Vagina (tissue), 2 donors: ENCODE results near the gene HBG1. TPM values are rescaled to one million over a fixed set of nuclear protein-coding genes. Genes with fewer than 3 reads are reported as not detected.

Experiments
- DNase-seq, 2 donors: peaks; one replicate each; pipeline ENCODE4 v3.0.0-alpha.2; 2017; ENCODE audit errors: extremely low spot score in 2 of 2
- H3K27ac ChIP-seq: fragments of 200-600 bp; sonication (generic); one replicate; pipeline ENCODE4 v1.5.1; 2019
- H3K27me3 ChIP-seq: fragments of 200-600 bp; sonication (generic); one replicate; pipeline ENCODE4 v1.5.1; 2019
- H3K36me3 ChIP-seq, 2 donors: fragments of 200-600 bp; sonication (generic); one replicate each; pipeline ENCODE4 v1.5.1; 2017 to 2019
- H3K4me1 ChIP-seq: fragments of 200-600 bp; sonication (generic); one replicate; pipeline ENCODE4 v1.5.1; 2019
- H3K4me3 ChIP-seq, 2 donors: fragments of 200-600 bp; sonication (generic); 1 replicate in 1 of 2; 2 replicates in 1 of 2; pipeline ENCODE4 v1.5.1; 2016 to 2019
- H3K9me3 ChIP-seq: fragments of 200-600 bp; sonication (generic); one replicate; pipeline ENCODE4 v1.5.1; 2019
- POLR2A ChIP-seq, 2 donors: fragments of 450-650 bp; IDR thresholded peaks; one replicate each; pipeline ENCODE4 v1.6.1; 2017; ENCODE audit warnings: antibody characterized with exemption in 2 of 2, mild to moderate bottlenecking in 2 of 2, moderate library complexity in 2 of 2
- POLR2AphosphoS5 ChIP-seq, 2 donors: sonication (generic); formaldehyde crosslinking; IDR thresholded peaks; one replicate each; pipeline ENCODE4 v1.9.0; 2017; ENCODE audit warnings: antibody characterized with exemption in 2 of 2, mild to moderate bottlenecking in 2 of 2, low read depth in 1 of 2; ENCODE audit not compliant: insufficient read depth in 1 of 2
- intact Hi-C: fragments of 100-400 bp; cut with DNase I; formaldehyde crosslinking; loops from one replicate; pipeline ENCODE4 v1.15.1; 2023
- total RNA-seq: library from RNA; depleted of rRNA; stranded (reverse); fragments of >200 nt; gene quantifications from one replicate; pipeline ENCODE4 v1.2.3, GENCODE V29; 2016
- TF ChIP-seq, protein P1 (sequence below), 3 experiments: fragments of 450-650 bp in 2 of 3; fragments of 200-600 bp in 1 of 3; sonication (generic) in 1 of 3; IDR thresholded peaks; one replicate each; pipeline ENCODE4 v1.5.1; 2017 to 2019; ENCODE audit warnings: antibody characterized with exemption in 3 of 3, mild to moderate bottlenecking in 2 of 3, moderate library complexity in 2 of 3

Gene HBG1
- total RNA-seq, 1 donor from 2014 or later = not detected

DNA sequence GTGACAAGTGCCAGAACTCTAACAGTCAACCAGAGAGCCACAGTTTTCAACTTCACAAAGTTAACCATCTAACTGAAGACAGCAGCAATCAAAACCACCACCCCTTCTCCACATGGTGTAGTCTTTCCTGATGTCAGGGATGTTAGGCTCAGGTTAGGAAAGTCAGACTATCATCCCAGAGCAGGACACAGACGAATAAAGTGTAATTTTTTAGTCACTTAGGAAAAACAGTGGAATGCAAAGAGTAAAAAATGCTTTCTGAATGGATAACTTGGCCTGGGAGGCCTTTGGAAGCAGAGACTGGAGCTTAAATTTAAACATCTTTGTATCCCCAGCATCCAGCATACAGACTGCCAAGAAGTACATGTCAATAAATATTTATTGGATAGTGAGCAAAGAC, 36.7 kb upstream of the HBG1 start:
- Histone ChIP-seq H3K4me3 (no peak overlapping the region), H3K27me3 (no peaks in the 10 kb centered on the region)

DNA sequence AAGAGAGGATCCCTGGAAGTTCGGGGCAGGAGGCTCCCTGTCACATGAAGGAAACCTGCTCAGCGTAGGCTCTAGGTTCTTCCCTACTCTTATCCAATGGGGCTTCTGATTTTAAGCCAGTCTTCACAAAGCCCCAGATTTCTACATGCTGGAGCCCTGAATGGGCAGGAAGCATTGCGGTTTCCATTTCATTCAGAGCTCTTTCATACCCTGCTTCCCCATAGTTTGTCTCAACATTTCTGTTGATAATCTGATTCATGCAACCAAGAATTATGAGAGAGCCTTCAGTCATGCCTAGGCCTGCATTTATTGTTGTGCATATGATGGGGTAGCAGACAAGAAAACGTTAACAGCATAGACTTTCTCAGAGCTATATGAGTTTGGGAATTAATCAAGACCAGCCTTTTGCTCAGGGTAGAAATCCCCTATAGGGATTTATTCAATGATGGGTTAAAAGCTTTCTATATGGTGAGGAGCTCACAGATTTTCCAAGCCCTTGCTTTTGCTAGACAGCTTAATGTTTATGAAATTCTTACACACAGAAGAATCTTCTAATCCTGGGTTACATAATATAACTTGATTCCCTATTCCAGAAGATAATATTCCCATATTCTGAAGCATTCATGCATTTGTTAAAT, 36.2 kb upstream of the HBG1 start:
- Histone ChIP-seq H3K27ac (no peak overlapping the region), H3K9me3 (no peaks in the 10 kb centered on the region), H3K4me3 (no peak overlapping the region), H3K27me3 (no peaks in the 10 kb centered on the region), H3K4me1 (no peaks in the 10 kb centered on the region), H3K36me3 (no peaks in the 10 kb centered on the region)
- TF ChIP-seq POLR2A (IDR thresholded peaks at IDR 0.05) = no peak
- no peak for TF ChIP-seq POLR2AphosphoS5 (IDR thresholded peaks at IDR 0.05; ENCODE audit: insufficient read depth in 1 of 2, low read depth in 1 of 2)
- TF ChIP-seq, protein P1, sequence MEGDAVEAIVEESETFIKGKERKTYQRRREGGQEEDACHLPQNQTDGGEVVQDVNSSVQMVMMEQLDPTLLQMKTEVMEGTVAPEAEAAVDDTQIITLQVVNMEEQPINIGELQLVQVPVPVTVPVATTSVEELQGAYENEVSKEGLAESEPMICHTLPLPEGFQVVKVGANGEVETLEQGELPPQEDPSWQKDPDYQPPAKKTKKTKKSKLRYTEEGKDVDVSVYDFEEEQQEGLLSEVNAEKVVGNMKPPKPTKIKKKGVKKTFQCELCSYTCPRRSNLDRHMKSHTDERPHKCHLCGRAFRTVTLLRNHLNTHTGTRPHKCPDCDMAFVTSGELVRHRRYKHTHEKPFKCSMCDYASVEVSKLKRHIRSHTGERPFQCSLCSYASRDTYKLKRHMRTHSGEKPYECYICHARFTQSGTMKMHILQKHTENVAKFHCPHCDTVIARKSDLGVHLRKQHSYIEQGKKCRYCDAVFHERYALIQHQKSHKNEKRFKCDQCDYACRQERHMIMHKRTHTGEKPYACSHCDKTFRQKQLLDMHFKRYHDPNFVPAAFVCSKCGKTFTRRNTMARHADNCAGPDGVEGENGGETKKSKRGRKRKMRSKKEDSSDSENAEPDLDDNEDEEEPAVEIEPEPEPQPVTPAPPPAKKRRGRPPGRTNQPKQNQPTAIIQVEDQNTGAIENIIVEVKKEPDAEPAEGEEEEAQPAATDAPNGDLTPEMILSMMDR (IDR thresholded peaks at IDR 0.05) = no peak
- intact Hi-C loops = no loop called here
- DNase-seq = no peak

More for the DNA sequence above, 36.7 kb upstream of the HBG1 start:
- Histone ChIP-seq H3K27ac (no peak overlapping the region), H3K4me1 (no peaks in the 10 kb centered on the region), H3K9me3 (no peaks in the 10 kb centered on the region), H3K36me3 (no peaks in the 10 kb centered on the region)
- DNase-seq = no peak
- TF ChIP-seq, protein P1 (IDR thresholded peaks at IDR 0.05) = no peak
- intact Hi-C loops = no loop called here

DNA sequence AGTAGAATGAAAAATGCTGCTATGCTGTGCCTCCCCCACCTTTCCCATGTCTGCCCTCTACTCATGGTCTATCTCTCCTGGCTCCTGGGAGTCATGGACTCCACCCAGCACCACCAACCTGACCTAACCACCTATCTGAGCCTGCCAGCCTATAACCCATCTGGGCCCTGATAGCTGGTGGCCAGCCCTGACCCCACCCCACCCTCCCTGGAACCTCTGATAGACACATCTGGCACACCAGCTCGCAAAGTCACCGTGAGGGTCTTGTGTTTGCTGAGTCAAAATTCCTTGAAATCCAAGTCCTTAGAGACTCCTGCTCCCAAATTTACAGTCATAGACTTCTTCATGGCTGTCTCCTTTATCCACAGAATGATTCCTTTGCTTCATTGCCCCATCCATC, 35.0 kb upstream of the HBG1 start:
- intact Hi-C loops = no loop called here
- no peak for DNase-seq
- Histone ChIP-seq H3K36me3 (no peaks in the 10 kb centered on the region), H3K4me1 (no peaks in the 10 kb centered on the region), H3K9me3 (no peaks in the 10 kb centered on the region), H3K27ac (no peak overlapping the region), H3K4me3 (no peak overlapping the region), H3K27me3 (no peaks in the 10 kb centered on the region)
- no peak for TF ChIP-seq POLR2A (IDR thresholded peaks at IDR 0.05)
- TF ChIP-seq, protein P1 (IDR thresholded peaks at IDR 0.05) = no peak
- no peak for TF ChIP-seq POLR2AphosphoS5 (IDR thresholded peaks at IDR 0.05; ENCODE audit: insufficient read depth in 1 of 2, low read depth in 1 of 2)

DNA sequence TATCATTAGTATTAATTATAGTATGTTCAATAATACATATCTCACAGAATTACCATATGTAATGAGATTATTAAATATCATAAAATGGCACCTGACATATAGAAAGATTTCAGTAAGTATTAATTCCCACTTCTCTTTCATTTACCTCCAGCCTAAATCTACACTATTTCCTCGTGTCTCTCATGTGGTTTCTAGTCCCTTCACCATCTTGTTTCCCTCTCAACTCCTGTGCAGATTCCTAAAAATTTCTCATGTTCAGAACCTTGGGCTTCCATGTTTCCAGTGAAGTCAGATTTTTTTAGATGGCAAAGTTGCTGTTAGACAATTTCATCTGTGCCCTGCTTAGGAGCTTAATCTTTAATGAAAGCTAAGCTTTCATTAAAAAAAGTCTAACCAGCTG, 34.2 kb upstream of the HBG1 start:
- Histone ChIP-seq H3K36me3 (no peaks in the 10 kb centered on the region), H3K4me3 (no peak overlapping the region), H3K27ac (no peak overlapping the region), H3K4me1 (no peaks in the 10 kb centered on the region), H3K9me3 (no peaks in the 10 kb centered on the region), H3K27me3 (no peaks in the 10 kb centered on the region)
- intact Hi-C loops = no loop called here
- no peak for DNase-seq
- no peak for TF ChIP-seq POLR2AphosphoS5 (IDR thresholded peaks at IDR 0.05; ENCODE audit: insufficient read depth in 1 of 2, low read depth in 1 of 2)
- TF ChIP-seq, protein P1 (IDR thresholded peaks at IDR 0.05) = no peak
- no peak for TF ChIP-seq POLR2A (IDR thresholded peaks at IDR 0.05)

DNA sequence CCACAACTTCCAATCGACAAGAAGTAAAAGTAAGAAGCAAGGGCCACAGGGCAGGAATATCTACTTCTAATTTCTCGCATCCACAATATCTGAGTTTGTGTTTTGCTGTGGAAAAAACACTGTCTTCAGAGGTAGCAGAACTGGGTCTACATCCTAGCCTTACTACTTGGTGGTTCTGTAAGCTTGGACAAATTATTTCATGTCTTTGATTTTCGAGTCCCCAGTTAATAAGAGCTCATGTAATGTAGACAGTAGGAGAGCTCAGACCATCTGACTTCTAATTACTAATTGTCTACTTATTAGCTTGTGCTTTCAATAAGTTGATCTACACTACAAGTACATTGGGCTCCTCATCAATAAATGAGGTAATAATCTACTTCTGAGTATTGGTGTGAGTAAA, 33.4 kb upstream of the HBG1 start:
- H3K36me3 ChIP-seq = no peaks in the 10 kb centered on the region
- no peak overlapping the region for H3K4me3 ChIP-seq
- no peaks in the 10 kb centered on the region for H3K9me3 ChIP-seq
- H3K27ac ChIP-seq = no peak overlapping the region
- TF ChIP-seq POLR2A (IDR thresholded peaks at IDR 0.05) (no peak), POLR2AphosphoS5 (IDR thresholded peaks at IDR 0.05; ENCODE audit: insufficient read depth in 1 of 2, low read depth in 1 of 2) (no peak)
- TF ChIP-seq, protein P1 (IDR thresholded peaks at IDR 0.05) = no peak
- no peaks in the 10 kb centered on the region for H3K4me1 ChIP-seq
- no peaks in the 10 kb centered on the region for H3K27me3 ChIP-seq
- intact Hi-C loops = no loop called here
- DNase-seq = no peak
